OCI-LY7 (cell line): Measurements from ENCODE around the gene ASS1.

ENCODE experiments used
- CTCF ChIP-seq: fragments of 200-600 bp; sonication (generic); conservative IDR thresholded peaks from 2 replicates; pipeline ENCODE4 v1.5.1; 2014; ENCODE audit warnings: mild to moderate bottlenecking, antibody characterized with exemption, low read length, moderate library complexity, mixed read lengths
- EZH2phosphoT487 ChIP-seq: fragments of 200-600 bp; sonication (generic); IDR thresholded peaks from 2 replicates; pipeline ENCODE4 v1.6.1; 2018; ENCODE audit warnings: low read depth, borderline replicate concordance, mild to moderate bottlenecking, mixed run types, antibody characterized with exemption, low read length, moderate library complexity, mixed read lengths

DNA sequence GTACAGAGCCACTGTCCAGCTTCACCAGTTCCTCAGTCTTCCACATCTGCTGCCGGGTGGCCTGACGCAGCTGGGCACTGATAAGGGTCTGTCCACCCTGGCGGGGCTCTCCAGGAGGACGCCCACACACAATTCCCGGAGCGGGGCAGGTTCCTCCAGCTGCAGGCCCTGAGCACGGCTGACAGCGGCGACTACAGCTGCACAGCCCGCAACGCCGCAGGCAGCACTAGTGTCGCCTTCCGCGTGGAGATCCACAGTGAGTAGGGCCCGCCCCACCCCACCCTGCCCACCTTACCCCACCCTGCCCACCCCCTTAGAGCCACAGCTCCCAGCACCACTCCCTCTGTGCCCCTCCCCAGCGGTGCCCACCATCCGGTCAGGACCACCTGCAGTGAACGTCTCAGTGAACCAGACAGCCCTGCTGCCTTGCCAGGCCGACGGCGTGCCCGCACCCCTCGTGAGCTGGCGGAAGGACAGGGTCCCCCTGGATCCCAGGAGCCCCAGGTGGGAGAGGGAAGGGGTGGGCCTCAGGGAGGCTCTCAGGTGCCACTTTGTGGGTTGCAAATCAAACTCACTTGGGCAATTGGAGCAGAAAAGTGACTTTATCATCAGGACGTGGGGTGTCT is 48.8 kb upstream of the ASS1 start:
- TF ChIP-seq CTCF (no peak), EZH2phosphoT487 (no peak)
